ENCODE data around the gene SNTB2. TPM values are rescaled to one million over a fixed set of nuclear protein-coding genes. Genes with fewer than 3 reads are reported as not detected.

The SNTB2 gene
- total and polyA plus RNA-seq, 9 of the 15 experiments (the other 6 are each of a cell fraction or from before 2014, with no cell fraction given) = 1.2 to 13.7 (median 5.7) TPM

DNA sequence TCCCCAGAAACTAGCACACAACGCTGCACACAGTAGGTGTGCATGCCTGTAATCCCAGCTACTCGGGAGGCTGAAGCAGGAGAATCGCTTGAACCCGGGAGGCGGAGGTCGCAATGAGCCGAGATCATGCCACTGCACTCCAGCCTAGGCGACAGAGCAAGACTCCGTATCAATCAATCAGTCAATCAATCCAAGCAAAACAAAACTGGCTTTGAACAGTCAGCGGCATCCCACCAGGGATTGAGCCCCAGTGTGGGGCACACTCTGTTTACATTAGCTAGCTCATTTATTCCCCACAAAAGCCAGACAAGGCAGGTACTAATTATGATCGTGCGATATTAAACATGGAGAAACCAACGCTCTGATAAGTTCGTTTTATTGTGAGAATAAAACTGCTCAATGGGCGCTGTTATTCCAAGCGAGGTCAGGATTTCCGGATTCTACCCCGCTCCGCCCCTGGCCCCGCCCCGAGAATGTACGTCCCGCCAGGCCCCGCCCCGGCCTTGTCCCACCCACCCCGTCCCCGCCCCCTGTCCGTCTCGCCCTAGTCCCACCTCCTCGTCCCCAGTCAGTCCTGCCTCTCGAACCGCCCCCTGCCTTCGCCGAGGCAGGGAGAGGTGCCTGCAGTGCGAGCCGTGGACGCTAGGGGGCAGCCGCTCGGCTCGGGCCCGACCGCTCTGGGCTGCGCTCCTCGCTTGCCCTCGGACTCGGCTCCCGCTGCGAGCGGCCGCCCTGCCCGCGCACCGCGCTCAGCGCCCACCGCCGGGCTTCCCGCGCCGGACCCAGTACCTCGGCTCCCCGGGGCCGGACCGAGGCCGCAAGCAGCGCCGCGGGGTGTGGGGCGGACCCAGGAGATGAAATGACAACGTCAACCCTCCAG, 123.9 kb downstream of the SNTB2 start, which contains the start of gene VPS4A (continued):
- TF ChIP-seq, protein P1, sequence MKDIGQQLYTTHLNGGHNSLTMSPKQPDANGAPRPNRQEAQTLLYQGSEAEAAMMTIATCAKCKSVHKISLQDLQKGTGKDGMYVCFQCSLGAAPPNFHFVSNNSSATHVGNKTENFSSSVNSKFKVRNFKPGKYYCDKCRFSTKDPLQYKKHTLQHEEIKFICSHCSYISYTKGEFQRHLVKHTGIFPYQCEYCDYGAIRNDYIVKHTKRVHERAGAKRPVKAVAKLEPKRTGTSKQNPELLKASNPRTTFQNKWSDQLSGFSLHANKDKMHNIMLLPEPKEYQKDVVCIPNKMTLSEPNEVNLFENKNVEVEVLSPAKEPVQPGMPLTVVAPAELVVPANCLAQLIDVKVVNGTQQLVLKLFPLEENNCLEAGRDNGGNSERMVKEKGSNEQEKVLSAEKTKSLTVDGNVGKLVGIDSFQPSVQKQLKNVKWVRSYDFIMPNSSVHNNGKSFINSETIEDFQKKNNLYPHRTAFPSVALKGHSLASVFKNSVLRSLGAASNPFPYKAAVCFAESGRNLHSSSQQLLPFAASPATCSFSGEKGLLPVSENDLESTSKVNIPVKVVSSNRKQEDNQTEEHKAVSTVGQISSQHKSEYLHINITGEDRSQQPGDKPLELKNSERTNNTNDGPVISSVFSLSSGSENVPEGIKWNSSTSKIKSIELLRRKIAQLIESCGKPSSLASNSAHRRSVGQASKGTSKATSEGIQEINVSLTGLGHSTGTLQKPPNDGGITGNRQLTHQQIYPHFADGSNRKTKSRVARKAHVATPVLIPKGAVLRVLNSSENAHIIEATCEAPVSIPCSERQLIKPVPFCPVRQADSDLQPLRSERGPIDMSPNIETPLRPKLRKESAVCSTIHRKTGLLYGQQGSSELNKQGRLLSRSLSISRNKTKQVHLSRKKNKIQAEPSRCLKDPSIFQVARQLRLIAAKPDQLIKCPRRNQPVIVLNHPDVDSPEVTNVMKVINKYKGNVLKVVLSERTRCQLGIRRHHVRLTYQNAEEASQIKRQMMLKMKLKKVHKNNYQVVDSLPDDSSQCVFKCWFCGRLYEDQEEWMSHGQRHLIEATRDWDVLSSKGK (CRISPR knock-in tag; IDR thresholded peaks at IDR 0.05) = no peak
- peak; percentile 23 to 59; a peak in 2 of 4 replicates for TF ChIP-seq RAD21 (CRISPR knock-in tag; conservative IDR thresholded peaks at IDR 0.05 in 1 of 2, IDR thresholded peaks at IDR 0.05 in 1 of 2)
- TF ChIP-seq, protein P2, sequence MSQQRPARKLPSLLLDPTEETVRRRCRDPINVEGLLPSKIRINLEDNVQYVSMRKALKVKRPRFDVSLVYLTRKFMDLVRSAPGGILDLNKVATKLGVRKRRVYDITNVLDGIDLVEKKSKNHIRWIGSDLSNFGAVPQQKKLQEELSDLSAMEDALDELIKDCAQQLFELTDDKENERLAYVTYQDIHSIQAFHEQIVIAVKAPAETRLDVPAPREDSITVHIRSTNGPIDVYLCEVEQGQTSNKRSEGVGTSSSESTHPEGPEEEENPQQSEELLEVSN (IDR thresholded peaks at IDR 0.05; ENCODE audit: borderline replicate concordance in 1 of 2, extremely low read depth in 1 of 2, insufficient read depth in 1 of 2, insufficient read length in 1 of 2, low read depth in 1 of 2, low read length in 1 of 2, poor library complexity in 1 of 2, severe bottlenecking in 1 of 2) = peak; percentile 34 to 51
- TF ChIP-seq RAD51 (IDR thresholded peaks at IDR 0.05; ENCODE audit: borderline replicate concordance, low read depth) = no peak
- TF ChIP-seq SLC30A9 (CRISPR knock-in tag; IDR thresholded peaks at IDR 0.05) = no peak
- TF ChIP-seq SREBF1 (IDR thresholded peaks at IDR 0.05; ENCODE audit: borderline replicate concordance, low read depth, low read length) = no peak
- TF ChIP-seq, protein P3, sequence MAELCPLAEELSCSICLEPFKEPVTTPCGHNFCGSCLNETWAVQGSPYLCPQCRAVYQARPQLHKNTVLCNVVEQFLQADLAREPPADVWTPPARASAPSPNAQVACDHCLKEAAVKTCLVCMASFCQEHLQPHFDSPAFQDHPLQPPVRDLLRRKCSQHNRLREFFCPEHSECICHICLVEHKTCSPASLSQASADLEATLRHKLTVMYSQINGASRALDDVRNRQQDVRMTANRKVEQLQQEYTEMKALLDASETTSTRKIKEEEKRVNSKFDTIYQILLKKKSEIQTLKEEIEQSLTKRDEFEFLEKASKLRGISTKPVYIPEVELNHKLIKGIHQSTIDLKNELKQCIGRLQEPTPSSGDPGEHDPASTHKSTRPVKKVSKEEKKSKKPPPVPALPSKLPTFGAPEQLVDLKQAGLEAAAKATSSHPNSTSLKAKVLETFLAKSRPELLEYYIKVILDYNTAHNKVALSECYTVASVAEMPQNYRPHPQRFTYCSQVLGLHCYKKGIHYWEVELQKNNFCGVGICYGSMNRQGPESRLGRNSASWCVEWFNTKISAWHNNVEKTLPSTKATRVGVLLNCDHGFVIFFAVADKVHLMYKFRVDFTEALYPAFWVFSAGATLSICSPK (IDR thresholded peaks at IDR 0.05; ENCODE audit: borderline replicate concordance) = no peak
- TF ChIP-seq ZNF347 (CRISPR knock-in tag; IDR thresholded peaks at IDR 0.05; ENCODE audit: low read depth) = no peak
- no peak for TF ChIP-seq ZNF121 (CRISPR knock-in tag; conservative IDR thresholded peaks at IDR 0.05)
- TF ChIP-seq POLR2AphosphoS5 (IDR thresholded peaks at IDR 0.05; ENCODE audit: control insufficient read depth, insufficient read depth, low read depth, low read length) = peak; percentile 42; the same call in 1 of the 2 replicates
- TF ChIP-seq, protein P4, sequence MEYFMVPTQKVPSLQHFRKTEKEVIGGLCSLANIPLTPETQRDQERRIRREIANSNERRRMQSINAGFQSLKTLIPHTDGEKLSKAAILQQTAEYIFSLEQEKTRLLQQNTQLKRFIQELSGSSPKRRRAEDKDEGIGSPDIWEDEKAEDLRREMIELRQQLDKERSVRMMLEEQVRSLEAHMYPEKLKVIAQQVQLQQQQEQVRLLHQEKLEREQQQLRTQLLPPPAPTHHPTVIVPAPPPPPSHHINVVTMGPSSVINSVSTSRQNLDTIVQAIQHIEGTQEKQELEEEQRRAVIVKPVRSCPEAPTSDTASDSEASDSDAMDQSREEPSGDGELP (CRISPR knock-in tag; IDR thresholded peaks at IDR 0.05; ENCODE audit: borderline replicate concordance) = peak; percentile 58; the same call in 1 of the 2 replicates
- 0 out of 4 replicates have a peak, but pooled peaks of 1 of the 2 experiments have one; percentile 17 for TF ChIP-seq HDAC1 (IDR thresholded peaks at IDR 0.05)
- no peak for TF ChIP-seq ZNF324 (CRISPR knock-in tag; IDR thresholded peaks at IDR 0.05)
- peak; percentile 95 for TF ChIP-seq POLR2G (IDR thresholded peaks at IDR 0.05; ENCODE audit: low read depth, low read length)
- peak; percentile 71 to 92 for TF ChIP-seq NONO (IDR thresholded peaks at IDR 0.05; ENCODE audit: low read depth in 2 of 2, low read length in 1 of 2)
- no peak for TF ChIP-seq CHD2 (IDR thresholded peaks at IDR 0.05; ENCODE audit: low read depth, low read length)
- no peak for TF ChIP-seq FUS (optimal IDR thresholded peaks at IDR 0.05; ENCODE audit: low read depth, low read length)

All from K562 (cell line).